Neural progenitor cell (in vitro differentiated cells): ENCODE results near the gene TIAM2.

ENCODE experiments used
- CTCF ChIP-seq: fragments of 200-600 bp; sonication (generic); IDR thresholded peaks from 2 replicates; pipeline ENCODE4 v1.5.1; 2017; ENCODE audit warnings: antibody characterized with exemption, mild to moderate bottlenecking
- EZH2 ChIP-seq: fragments of 200-600 bp; sonication (generic); IDR thresholded peaks from 2 replicates; pipeline ENCODE4 v1.6.1; 2017; ENCODE audit warnings: antibody characterized with exemption, mild to moderate bottlenecking, moderate library complexity
- EZH2phosphoT487 ChIP-seq: fragments of 200-600 bp; sonication (generic); IDR thresholded peaks from 2 replicates; pipeline ENCODE4 v1.6.1; 2017; ENCODE audit warnings: antibody characterized with exemption

GRCh38 chr6:155263373-155264063 lies 268.4 kb downstream of the TIAM2 start, which contains the start of gene CLDN20:
- TF ChIP-seq CTCF, result no peak
- TF ChIP-seq EZH2, result no peak
- TF ChIP-seq EZH2phosphoT487, result no peak
